K562 (cell line): ENCODE results near the gene TOM1. TPM values are rescaled to one million over a fixed set of nuclear protein-coding genes. Genes with fewer than 3 reads are reported as not detected.

Experiments
- ATAC-seq: fragments of 200-7000 bp; cut with Tn5 transposase; 3 replicates; pipeline ENCODE4 v1.9.1; 2020; ENCODE audit warnings: moderate library complexity
- BruUV-seq: library from RNA; stranded (reverse); fragments of 400-500 nt; replicated peaks from 2 replicates; lab custom pipeline; 2021; lab: Mats Ljungman, UMichigan
- CTCF ChIA-PET: fragments of 300-600 bp; formaldehyde crosslinking; extraction: SDS; loops from one replicate; lab custom pipeline; 2021; ENCODE audit warnings: low intra/inter-chr PET ratio; lab: Yijun Ruan, JAX
- POLR2A ChIA-PET: fragments of 300-600, 350-650 bp; sonication (Branson Sonifier 250); formaldehyde crosslinking; extraction: SDS; loops from one replicate; lab custom pipeline; 2021; ENCODE audit warnings: antibody characterized with exemption, inconsistent platforms; lab: Yijun Ruan, JAX
- DNase-seq, 4 experiments: peaks; one replicate each; pipeline versions ENCODE4 v3.0.0 to v3.0.0-alpha.2; 2011 to 2018; ENCODE audit warnings: low spot score in 3 of 4, mixed read lengths in 3 of 4; ENCODE audit errors: extremely low read depth in 1 of 4
- FAIRE-seq: peaks from 2 replicates; lab custom pipeline; 2011; peaks lifted over from hg19 to GRCh38; lab: Jason Lieb, UNC
- H2AFZ ChIP-seq: 2 replicates; pipeline ENCODE4 v1.6.0; 2011; ENCODE audit warnings: low read depth, low read length, control low read depth, inconsistent platforms
- H3K27ac ChIP-seq: fragments of 200-600 bp; 3 replicates; pipeline ENCODE4 v1.8.0; 2011; ENCODE audit warnings: low read depth, mild to moderate bottlenecking, control low read depth, inconsistent platforms, low read length, moderate library complexity, mixed read lengths; ENCODE audit errors: extremely low read depth
- H3K27me3 ChIP-seq, 2 experiments: fragments of 300-600 bp in 1 of 2; 2 replicates in 1 of 2; 3 replicates in 1 of 2; pipeline versions ENCODE4 v1.6.0 to v1.8.0; 2011; ENCODE audit warnings: inconsistent platforms in 2 of 2, low read length in 2 of 2, mild to moderate bottlenecking in 1 of 2, mixed read lengths in 1 of 2, moderate library complexity in 1 of 2; ENCODE audit not compliant: control insufficient read depth in 2 of 2, insufficient read depth in 2 of 2
- H3K36me3 ChIP-seq: fragments of 300-600 bp; 3 replicates; pipeline ENCODE4 v1.8.0; 2011; ENCODE audit warnings: mild to moderate bottlenecking, low read length, inconsistent platforms; ENCODE audit not compliant: control insufficient read depth, insufficient read depth
- H3K4me1 ChIP-seq, 2 experiments: fragments of 200-600 bp in 1 of 2; replicated peaks in 1 of 2; 2 replicates in 1 of 2; 3 replicates in 1 of 2; pipeline versions ENCODE4 v1.5.1 to v1.8.0; 2011; ENCODE audit warnings: inconsistent platforms in 2 of 2, low read length in 2 of 2, mild to moderate bottlenecking in 1 of 2, mixed read lengths in 1 of 2, moderate library complexity in 1 of 2; ENCODE audit not compliant: control insufficient read depth in 2 of 2, insufficient read depth in 2 of 2
- H3K4me2 ChIP-seq: 2 replicates; pipeline ENCODE4 v1.6.1; 2011; ENCODE audit warnings: low read length, control low read depth, inconsistent platforms, mixed read lengths; ENCODE audit not compliant: insufficient read depth
- H3K4me3 ChIP-seq: fragments of 200-600 bp; sonication (generic), shearing (Covaris generic); 2 replicates; pipeline ENCODE4 v1.5.1; 2016; ENCODE audit warnings: control low read depth, inconsistent platforms
- H3K79me2 ChIP-seq: fragments of 200-600 bp; 3 replicates; pipeline ENCODE4 v1.8.0; 2011; ENCODE audit warnings: low read length, inconsistent platforms; ENCODE audit not compliant: control insufficient read depth, insufficient read depth
- H3K9ac ChIP-seq, 2 experiments: 2 replicates each; pipeline versions ENCODE4 v1.6.0 to v1.6.1; 2011; ENCODE audit warnings: low read depth in 2 of 2, low read length in 2 of 2, control low read depth in 1 of 2, inconsistent platforms in 1 of 2, mild to moderate bottlenecking in 1 of 2, mixed read lengths in 1 of 2; ENCODE audit not compliant: insufficient read depth in 1 of 2
- H3K9me1 ChIP-seq: one replicate; pipeline ENCODE4 v1.6.0; 2011; ENCODE audit warnings: inconsistent platforms, mild to moderate bottlenecking, low read length, moderate library complexity; ENCODE audit not compliant: control insufficient read depth, insufficient read depth
- H3K9me3 ChIP-seq: replicated peaks from 2 replicates; pipeline ENCODE4 v1.5.1; 2011; ENCODE audit warnings: low read depth, low read length, inconsistent platforms; ENCODE audit not compliant: control insufficient read depth, insufficient read depth
- H4K20me1 ChIP-seq: replicated peaks from 2 replicates; pipeline ENCODE4 v1.6.1; 2011; ENCODE audit warnings: low read length, inconsistent platforms, mixed read lengths; ENCODE audit not compliant: control insufficient read depth, insufficient read depth
- BCOR ChIP-seq: fragments of 450-650 bp; IDR thresholded peaks from 2 replicates; pipeline ENCODE4 v1.6.1; 2016
- CBFA2T3 ChIP-seq: fragments of 450-650 bp; IDR thresholded peaks from 2 replicates; pipeline ENCODE4 v1.6.1; 2017
- GABPB2 ChIP-seq: fragments of 250-450 bp; sonication (Bioruptor Pico); conservative IDR thresholded peaks from 2 replicates; pipeline ENCODE4 v1.5.1; 2021; ENCODE audit warnings: mild to moderate bottlenecking
- IFI16 ChIP-seq: fragments of 250-450 bp; sonication (Bioruptor Pico); IDR thresholded peaks from 2 replicates; pipeline ENCODE4 v2.1.2; 2022; ENCODE audit warnings: mild to moderate bottlenecking, inconsistent platforms
- KDM1A ChIP-seq, 2 experiments: fragments of 450-650 bp; IDR thresholded peaks; 2 replicates each; pipeline ENCODE4 v1.6.1; 2016; ENCODE audit warnings: mild to moderate bottlenecking in 2 of 2
- RBM25 ChIP-seq: fragments of 200-400 bp; formaldehyde crosslinking; IDR thresholded peaks from 2 replicates; pipeline ENCODE4 v1.6.1; 2018; ENCODE audit warnings: low read length, low read depth, moderate library complexity; ENCODE audit not compliant: severe bottlenecking
- ZFP36 ChIP-seq: fragments of 150-350 bp; IDR thresholded peaks from 2 replicates; pipeline ENCODE4 v1.6.1; 2018; ENCODE audit warnings: low read length, low read depth; ENCODE audit not compliant: partially characterized antibody
- WGBS: fragments of 100-300 bp; shearing (Covaris generic); methylation state at CpG from one replicate; pipeline ENCODE4 v1.1.6; 2016; ENCODE audit warnings: low coverage, mixed read lengths; ENCODE audit not compliant: insufficient coverage; ENCODE audit errors: missing lambda C conversion rate; 5-methylcytosine and 5-hydroxymethylcytosine counted together
- in situ Hi-C: fragments of 300-500 bp; cut with MboI; formaldehyde crosslinking; loops from 4 replicates; pipeline ENCODE4 v1.15.0; 2018; ENCODE audit warnings: inconsistent platforms, mixed read lengths
- intact Hi-C: fragments of 100-400 bp; cut with micrococcal nuclease; formaldehyde crosslinking; loops from 2 replicates; pipeline ENCODE4 v1.14.2; 2022
- polyA plus RNA-seq, 8 experiments: library from polyadenylated mRNA; depleted of rRNA in 4 of 8; stranded (reverse) in 5 of 8; unstranded in 3 of 8; fragments of >200 nt; fragmentation: Nextera tagmentation in 2 of 8; fragmentation: Illumina TruSeq in 1 of 8; extraction: Ambion mirVana in 2 of 8; extraction: Trizol in 1 of 8; gene quantifications; 2 replicates each; pipeline versions ENCODE4 v1.2.1 to v1.2.3, GENCODE V29; 2011 to 2014; ENCODE audit warnings: inconsistent platforms in 1 of 8, missing spikeins in 1 of 8
- total RNA-seq, 7 experiments: library from RNA; depleted of rRNA in 6 of 7; stranded (reverse); fragments of >200 nt in 6 of 7; fragmentation: Illumina TruSeq in 2 of 7; extraction: Trizol in 2 of 7; gene quantifications; 2 replicates each; pipeline versions ENCODE4 v1.2.1 to v1.2.3, GENCODE V29; 2011 to 2021; ENCODE audit warnings: low replicate concordance in 1 of 7

Gene TOM1
- total and polyA plus RNA-seq, 9 of the 15 experiments (the other 6 are each of a cell fraction or from before 2014, with no cell fraction given): 0.64 to 20.6 (median 12.0) TPM

DNA sequence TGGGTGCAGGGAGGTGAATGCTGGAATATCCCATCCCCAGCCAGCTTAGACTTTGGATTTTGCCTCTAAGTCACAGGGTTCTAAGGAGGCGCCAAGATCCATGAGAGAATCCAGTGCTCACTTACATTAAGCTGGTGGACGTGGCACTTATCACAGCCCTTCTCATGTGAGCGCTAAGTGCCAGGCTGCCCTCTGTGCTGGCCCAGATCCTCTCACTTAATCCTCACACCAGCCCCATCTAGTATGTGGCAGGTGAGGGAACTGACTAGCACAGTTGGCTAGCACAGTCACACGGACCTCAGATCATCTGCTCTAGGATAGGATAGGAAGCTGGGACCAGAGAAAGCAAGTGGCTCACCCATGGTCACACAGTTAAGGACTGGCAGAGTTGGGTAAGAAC, 84.8 kb downstream of the TOM1 start:
- 62% methylated on average over 4 of the region's 4 CpGs for WGBS
- in situ Hi-C loops: no loop called here
- H3K36me3 ChIP-seq: no peaks in the 10 kb centered on the region
- ChIA-PET POLR2A (interaction anchor here (0.8 to 3.6 kb wide), 3 partner anchors 9 to 15 kb away, joined by 3 to 14 read pairs (median 5); no protein-coding TSS in a partner anchor), CTCF (no interaction called here)
- no peak overlapping the region for H3K27ac ChIP-seq
- no peaks in the 10 kb centered on the region for H3K9me3 ChIP-seq
- no peaks in the 10 kb centered on the region for H3K9me1 ChIP-seq
- no peaks in the 10 kb centered on the region for H3K79me2 ChIP-seq
- H4K20me1 ChIP-seq: no peaks in the 10 kb centered on the region
- TF ChIP-seq ZFP36: peak; percentile 36
- TF ChIP-seq GABPB2: no peak
- no peaks in the 10 kb centered on the region for H3K27me3 ChIP-seq
- H3K9ac ChIP-seq: no peak overlapping the region
- BruUV-seq: no TSS peak
- FAIRE-seq (no peak), ATAC-seq (peak; percentile 58), DNase-seq (no peak)
- H3K4me2 ChIP-seq: no peak overlapping the region
- no peak overlapping the region for H3K4me3 ChIP-seq
- peaks cover 0 to 13% of the 10 kb centered on the region in 2 experiments; a peak in 3 of 5 replicates for H3K4me1 ChIP-seq
- peak overlapping the region; percentile 68; the same call in 1 of the 2 replicates for H2AFZ ChIP-seq
- intact Hi-C loops: no loop called here

DNA sequence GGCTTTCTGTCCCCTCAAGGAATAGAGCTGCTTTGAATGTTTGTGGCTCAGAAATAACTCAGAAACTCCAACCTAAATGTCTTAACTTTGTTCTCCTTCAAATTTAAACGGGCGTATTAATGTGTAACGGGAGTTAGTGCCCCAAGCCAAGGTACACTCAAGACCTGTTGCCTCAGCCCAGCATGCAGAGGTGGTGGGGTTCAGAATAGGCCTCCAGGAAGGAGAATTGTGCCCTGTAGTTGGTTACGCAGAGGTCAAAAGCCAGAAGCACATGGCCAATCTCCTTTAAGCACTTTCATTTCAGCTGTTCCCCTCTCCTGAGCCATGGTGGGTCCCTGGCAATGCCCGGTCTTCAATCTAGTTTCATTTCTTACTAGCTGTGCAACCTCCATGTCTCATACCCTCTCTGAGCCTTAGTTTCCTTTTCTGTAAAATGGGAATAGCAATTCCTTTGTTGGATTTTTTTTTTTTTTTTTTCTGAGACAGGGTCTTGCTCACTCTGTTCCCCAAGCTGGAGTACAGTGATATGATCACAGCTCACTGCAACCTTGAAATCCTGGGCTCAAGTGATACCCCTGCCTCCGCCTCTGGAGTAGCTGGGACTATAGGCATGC, 85.4 kb downstream of the TOM1 start:
- H3K4me3 ChIP-seq: no peak overlapping the region
- no peaks in the 10 kb centered on the region for H3K27me3 ChIP-seq
- H3K9ac ChIP-seq: no peak overlapping the region; a peak in 1 of 4 replicates
- CTCF ChIA-PET: no interaction called here
- POLR2A ChIA-PET: interaction anchor here (0.8 to 3.6 kb wide), 3 partner anchors 10 to 14 kb away, joined by 3 to 14 read pairs (median 5); no protein-coding TSS in a partner anchor
- TF ChIP-seq CBFA2T3: 0 out of 2 replicates have a peak, but pooled peaks have one; percentile 4
- TF ChIP-seq RBM25: peak; percentile 37
- TF ChIP-seq BCOR: peak; percentile 72
- peak; percentile 31 to 61; a peak in 1 of 4 replicates for TF ChIP-seq KDM1A (IDR thresholded peaks at IDR 0.05)
- no peak for TF ChIP-seq IFI16 (CRISPR knock-in tag)
- in situ Hi-C loops: no loop called here
- ATAC-seq (no peak), DNase-seq (no peak), FAIRE-seq (no peak)
- H4K20me1 ChIP-seq: no peaks in the 10 kb centered on the region
- peaks cover 0 to 13% of the 10 kb centered on the region in 2 experiments; a peak in 3 of 5 replicates for H3K4me1 ChIP-seq
- H3K9me3 ChIP-seq: no peaks in the 10 kb centered on the region
- no peaks in the 10 kb centered on the region for H3K9me1 ChIP-seq
- 79% methylated on average over 5 of the region's 6 CpGs for WGBS
- no TSS peak for BruUV-seq
- H3K4me2 ChIP-seq: no peak overlapping the region
- no peak overlapping the region for H3K27ac ChIP-seq
- no peaks in the 10 kb centered on the region for H3K79me2 ChIP-seq
- no peaks in the 10 kb centered on the region for H3K36me3 ChIP-seq
- intact Hi-C loops: no loop called here
- H2AFZ ChIP-seq: peak overlapping the region; percentile 68; the same call in 1 of the 2 replicates
